GM12878 (cell line): ENCODE measurements around the gene KIF3A. TPM values are rescaled to one million over a fixed set of nuclear protein-coding genes. Genes with fewer than 3 reads are reported as not detected.

Experiments used
- ATAC-seq: fragments of 200-7000 bp; cut with Tn5 transposase; 3 replicates; pipeline ENCODE4 v1.9.1; 2020; ENCODE audit warnings: mild to moderate bottlenecking, moderate library complexity
- BruUV-seq: library from RNA; stranded (reverse); fragments of 400-500 nt; replicated peaks from 2 replicates; lab custom pipeline; 2021; lab: Mats Ljungman, UMichigan
- CTCF ChIA-PET: fragments of 300-600 bp; sonication (Branson Sonifier 250); formaldehyde crosslinking; extraction: SDS; loops from one replicate; lab custom pipeline; 2021; ENCODE audit warnings: inconsistent platforms; lab: Yijun Ruan, JAX
- POLR2A ChIA-PET: fragments of 350-600 bp; formaldehyde crosslinking; extraction: SDS; loops from one replicate; lab custom pipeline; 2021; ENCODE audit warnings: inconsistent platforms; lab: Charles Lee
- RAD21 ChIA-PET: fragments of 300-600 bp; sonication (Branson Sonifier 250); formaldehyde crosslinking; loops from one replicate; lab custom pipeline; 2023; ENCODE audit warnings: antibody characterized with exemption; ENCODE audit not compliant: unreplicated experiment; lab: Charles Lee
- SMC1A ChIA-PET: fragments of 300-600 bp; sonication (Branson Sonifier 250); formaldehyde crosslinking; loops from one replicate; lab custom pipeline; 2023; ENCODE audit not compliant: unreplicated experiment, uncharacterized antibody; lab: Charles Lee
- DNase-seq: peaks from one replicate; pipeline ENCODE4 v3.0.0-alpha.2; 2011; ENCODE audit warnings: low read depth, low spot score
- FAIRE-seq: peaks from 3 replicates; lab custom pipeline; 2011; peaks lifted over from hg19 to GRCh38; lab: Jason Lieb, UNC
- H2AFZ ChIP-seq: 2 replicates; pipeline ENCODE4 v1.6.0; 2011; ENCODE audit warnings: low read depth, low read length, control low read depth; ENCODE audit not compliant: control insufficient read depth
- H3K27ac ChIP-seq: 2 replicates; pipeline ENCODE4 v1.5.1; 2011; ENCODE audit warnings: control low read depth; ENCODE audit not compliant: control insufficient read depth, insufficient read depth
- H3K27me3 ChIP-seq, 2 experiments: replicated peaks in 1 of 2; 2 replicates each; pipeline versions ENCODE4 v1.6.0 to v1.6.1; 2011; ENCODE audit warnings: low read length in 1 of 2; ENCODE audit not compliant: control insufficient read depth in 2 of 2, insufficient read depth in 2 of 2
- H3K36me3 ChIP-seq, 2 experiments: 2 replicates each; pipeline ENCODE4 v1.5.1; 2011; ENCODE audit warnings: low read length in 1 of 2; ENCODE audit not compliant: control insufficient read depth in 2 of 2, insufficient read depth in 2 of 2
- H3K4me1 ChIP-seq: 2 replicates; pipeline ENCODE4 v1.6.1; 2011; ENCODE audit warnings: mild to moderate bottlenecking, low read length, moderate library complexity, mixed read lengths; ENCODE audit not compliant: control insufficient read depth, insufficient read depth
- H3K4me2 ChIP-seq: 2 replicates; pipeline ENCODE4 v1.6.0; 2011; ENCODE audit warnings: control low read depth; ENCODE audit not compliant: control insufficient read depth, insufficient read depth
- H3K4me3 ChIP-seq: fragments of 200-600 bp; sonication (generic); 2 replicates; pipeline ENCODE4 v1.5.1; 2016
- H3K79me2 ChIP-seq: 2 replicates; pipeline ENCODE4 v1.6.0; 2011; ENCODE audit warnings: low read length; ENCODE audit not compliant: control insufficient read depth, insufficient read depth
- H3K9ac ChIP-seq: 2 replicates; pipeline ENCODE4 v1.8.0; 2011; ENCODE audit warnings: low read length, control low read depth, mixed read lengths; ENCODE audit not compliant: control insufficient read depth, insufficient read depth
- H3K9me3 ChIP-seq: replicated peaks from 3 replicates; pipeline ENCODE4 v1.5.1; 2011; ENCODE audit warnings: mild to moderate bottlenecking, low read length; ENCODE audit not compliant: control insufficient read depth, insufficient read depth
- H4K20me1 ChIP-seq: 2 replicates; pipeline ENCODE4 v1.6.0; 2011; ENCODE audit not compliant: control insufficient read depth, insufficient read depth
- BRCA1 ChIP-seq: IDR thresholded peaks from 2 replicates; pipeline ENCODE4 v1.6.1; 2011; ENCODE audit warnings: low read depth, low read length, improper control_type of control experiment
- CREM ChIP-seq: IDR thresholded peaks from 2 replicates; pipeline ENCODE4 v1.6.1; 2014; ENCODE audit warnings: antibody characterized with exemption, low read depth
- E4F1 ChIP-seq: fragments of 450-650 bp; IDR thresholded peaks from 2 replicates; pipeline ENCODE4 v1.6.1; 2018; ENCODE audit warnings: borderline replicate concordance, mild to moderate bottlenecking; ENCODE audit not compliant: partially characterized antibody
- ETV6 ChIP-seq, 2 experiments: fragments of 450-650 bp in 1 of 2; IDR thresholded peaks in 1 of 2; conservative IDR thresholded peaks in 1 of 2; 2 replicates each; pipeline ENCODE4 v1.6.1; 2014; ENCODE audit warnings: antibody characterized with exemption in 1 of 2, borderline replicate concordance in 1 of 2, low read depth in 1 of 2, mild to moderate bottlenecking in 1 of 2, moderate library complexity in 1 of 2
- IKZF2 ChIP-seq, 2 experiments: fragments of 450-650 bp; IDR thresholded peaks; 2 replicates each; pipeline ENCODE4 v1.6.1; 2017; ENCODE audit warnings: mild to moderate bottlenecking in 2 of 2, moderate library complexity in 2 of 2
- MEF2A ChIP-seq: IDR thresholded peaks from 2 replicates; pipeline ENCODE4 v1.6.1; 2011; ENCODE audit warnings: low read depth, mild to moderate bottlenecking, low read length, moderate library complexity; ENCODE audit not compliant: insufficient read depth
- MEF2B ChIP-seq: fragments of 450-650 bp; IDR thresholded peaks from 2 replicates; pipeline ENCODE4 v1.6.1; 2018; ENCODE audit warnings: mild to moderate bottlenecking, moderate library complexity; ENCODE audit not compliant: partially characterized antibody, poor library complexity, severe bottlenecking
- RBBP5 ChIP-seq: fragments of 200-600 bp; sonication (generic); conservative IDR thresholded peaks from 2 replicates; pipeline ENCODE4 v1.6.1; 2016
- SMAD1 ChIP-seq: fragments of 450-650 bp; IDR thresholded peaks from 2 replicates; pipeline ENCODE4 v1.6.1; 2018; ENCODE audit warnings: mild to moderate bottlenecking, low read depth; ENCODE audit not compliant: partially characterized antibody
- SPI1 ChIP-seq: IDR thresholded peaks from 2 replicates; pipeline ENCODE4 v1.6.1; 2011; ENCODE audit warnings: low read depth, mild to moderate bottlenecking, low read length, moderate library complexity, borderline replicate concordance; ENCODE audit not compliant: insufficient read depth
- ZBTB11 ChIP-seq: fragments of 450-650 bp; formaldehyde crosslinking; IDR thresholded peaks from 2 replicates; pipeline ENCODE4 v1.5.0; 2022; ENCODE audit warnings: mild to moderate bottlenecking, missing genetic modification characterization
- WGBS: methylation state at CpG from one replicate; pipeline ENCODE4 v1.1.6; 2016; ENCODE audit warnings: low lambda C conversion rate; ENCODE audit not compliant: insufficient replicate concordance, insufficient coverage; ENCODE audit errors: missing lambda C conversion rate; 5-methylcytosine and 5-hydroxymethylcytosine counted together
- in situ Hi-C: fragments of 300-500 bp; cut with MboI; formaldehyde crosslinking; loops from 9 replicates; pipeline ENCODE4 v1.14.3; 2018; ENCODE audit warnings: mixed read lengths
- intact Hi-C: fragments of 100-400 bp; cut with micrococcal nuclease; formaldehyde crosslinking; loops from one replicate; pipeline ENCODE4 v1.14.2; 2022; ENCODE audit not compliant: unreplicated experiment
- polyA plus RNA-seq, 11 experiments: library from polyadenylated mRNA; depleted of rRNA in 4 of 11; unstranded in 6 of 11; stranded (reverse) in 5 of 11; fragments of >200 nt; fragmentation: Nextera tagmentation in 4 of 11; fragmentation: Illumina TruSeq in 1 of 11; extraction: Ambion mirVana in 4 of 11; extraction: Trizol in 1 of 11; gene quantifications; 1 replicate in 1 of 11; 2 replicates in 10 of 11; pipeline versions ENCODE4 v1.2.1 to v1.2.3, GENCODE V29; 2011 to 2016; ENCODE audit warnings: inconsistent platforms in 2 of 11, missing spikeins in 2 of 11, low read depth in 1 of 11
- total RNA-seq, 4 experiments: library from RNA; depleted of rRNA in 3 of 4; stranded (reverse); fragments of >200 nt in 3 of 4; fragmentation: Illumina TruSeq in 1 of 4; extraction: Trizol in 1 of 4; gene quantifications; 2 replicates each; pipeline versions ENCODE4 v1.2.1 to v1.2.3, GENCODE V29; 2013 to 2021
- TF ChIP-seq, protein P1 (sequence below): IDR thresholded peaks from 2 replicates; pipeline ENCODE4 v1.6.1; 2011; ENCODE audit warnings: borderline replicate concordance, low read depth, mild to moderate bottlenecking, moderate library complexity, low read length; ENCODE audit not compliant: insufficient read depth, poor library complexity, severe bottlenecking

KIF3A gene
- total and polyA plus RNA-seq, 10 of the 15 experiments (the other 5 are each of a cell fraction or from before 2014, with no cell fraction given) = 2.7 to 36.5 (median 10.0) TPM

- no peak overlapping the region for H3K4me3 ChIP-seq
- H3K27ac ChIP-seq = peak overlapping the region; percentile 96
- ChIA-PET SMC1A (interaction anchor here (0.6 to 12.1 kb wide), 33 partner anchors 12 to 237 kb away, joined by 3 to 156 read pairs (median 5); partner anchors contain the start of genes CCNI2, IL4, IRF1 and KIF3A), CTCF (interaction anchor here (0.5 to 7.0 kb wide), 20 partner anchors 12 to 306 kb away, joined by 3 to 58 read pairs (median 6); partner anchors contain the start of genes IL4 and KIF3A), RAD21 (interaction anchor here (0.7 to 9.2 kb wide), 32 partner anchors 13 to 249 kb away, joined by 3 to 148 read pairs (median 6); partner anchors contain the start of genes CCNI2, IL4, IRF1 and KIF3A), POLR2A (interaction anchor here (0.9 to 10.8 kb wide), 12 partner anchors 12 to 138 kb away, joined by 3 to 118 read pairs (median 6); partner anchors contain the start of genes CCNI2, IL4 and KIF3A)
- no peaks in the 10 kb centered on the region for H4K20me1 ChIP-seq
- BruUV-seq = TSS peak; percentile 97
- peaks cover 61% of the 10 kb centered on the region for H3K4me1 ChIP-seq
- DNase-seq = peak; percentile 99
- WGBS = 20% methylated on average over 25 of the region's 25 CpGs
- FAIRE-seq = peak; percentile 96
- peak; percentile 72 for ATAC-seq
- H3K79me2 ChIP-seq = no peaks in the 10 kb centered on the region
- peak overlapping the region; percentile 65 for H2AFZ ChIP-seq
- no peaks in the 10 kb centered on the region for H3K27me3 ChIP-seq
- no peaks in the 10 kb centered on the region for H3K36me3 ChIP-seq
- peak overlapping the region; percentile 66 for H3K9ac ChIP-seq
- H3K4me2 ChIP-seq = peak overlapping the region; percentile 65
- intact Hi-C loops = loop anchor here (1.0 to 5.0 kb wide), 9 partner anchors 11 to 241 kb away; partner anchors contain the start of genes GDF9, KIF3A and UQCRQ
- in situ Hi-C loops = no loop called here
- H3K9me3 ChIP-seq = no peaks in the 10 kb centered on the region
- TF ChIP-seq MEF2A (0 out of 2 replicates have a peak, but pooled peaks have one; percentile 28), SMAD1 (peak; percentile 96), CREM (peak; percentile 82), MEF2B (peak; percentile 100), RBBP5 (0 out of 2 replicates have a peak, but pooled peaks have one; percentile 54), SPI1 (peak; percentile 63; the same call in 1 of the 2 replicates), E4F1 (no peak), BRCA1 (no peak), ETV6 (conservative IDR thresholded peaks at IDR 0.05 in 1 of 2, IDR thresholded peaks at IDR 0.05 in 1 of 2; ENCODE audit: borderline replicate concordance in 1 of 2, low read depth in 1 of 2) (peak in 1 of 2 experiments; percentile 86; a peak in 2 of 4 replicates), IKZF2 (IDR thresholded peaks at IDR 0.05) (peak; percentile 98 to 99), ZBTB11 (CRISPR knock-in tag) (no peak)
- TF ChIP-seq, protein P1, sequence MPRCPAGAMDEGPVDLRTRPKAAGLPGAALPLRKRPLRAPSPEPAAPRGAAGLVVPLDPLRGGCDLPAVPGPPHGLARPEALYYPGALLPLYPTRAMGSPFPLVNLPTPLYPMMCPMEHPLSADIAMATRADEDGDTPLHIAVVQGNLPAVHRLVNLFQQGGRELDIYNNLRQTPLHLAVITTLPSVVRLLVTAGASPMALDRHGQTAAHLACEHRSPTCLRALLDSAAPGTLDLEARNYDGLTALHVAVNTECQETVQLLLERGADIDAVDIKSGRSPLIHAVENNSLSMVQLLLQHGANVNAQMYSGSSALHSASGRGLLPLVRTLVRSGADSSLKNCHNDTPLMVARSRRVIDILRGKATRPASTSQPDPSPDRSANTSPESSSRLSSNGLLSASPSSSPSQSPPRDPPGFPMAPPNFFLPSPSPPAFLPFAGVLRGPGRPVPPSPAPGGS = peak; percentile 99
Measured at GRCh38 chr5:132662925-132663770, 74.2 kb downstream of the KIF3A start.
